Measurements from ENCODE around the gene PILRB. TPM values are rescaled to one million over a fixed set of nuclear protein-coding genes. Genes with fewer than 3 reads are reported as not detected.

PILRB gene
- total and polyA plus RNA-seq, 2 of the 13 experiments (the other 11 are each of a cell fraction or from before 2014, with no cell fraction given), result 16.6 to 33.8 TPM

DNA sequence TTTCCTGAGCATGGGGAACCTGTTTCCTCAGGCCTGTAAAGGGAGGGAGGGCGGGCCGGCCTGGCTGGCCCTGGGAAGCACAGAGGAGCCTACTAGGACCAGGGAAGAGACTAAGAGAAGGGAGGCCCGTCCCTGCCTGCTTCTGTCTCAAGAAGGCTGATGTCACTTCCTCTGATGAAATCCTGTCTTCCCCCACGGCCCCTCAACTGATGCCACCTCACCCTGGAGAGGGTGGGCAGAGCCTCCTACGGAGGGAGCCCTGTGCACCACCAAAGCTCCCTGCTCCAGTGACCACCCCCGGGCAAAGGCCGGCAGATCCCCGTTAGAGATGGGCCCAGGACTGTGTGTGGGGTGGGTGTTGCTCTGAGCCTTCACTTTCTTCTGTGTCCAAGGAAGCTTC lies 14.3 kb downstream of the PILRB start:
- no peaks in the 10 kb centered on the region for H3K79me2 ChIP-seq (ENCODE audit: insufficient read depth, low read length)
- no peak for TF ChIP-seq MLLT10 (CRISPR knock-in tag; IDR thresholded peaks at IDR 0.05)
- no peak for TF ChIP-seq ZEB1 (IDR thresholded peaks at IDR 0.05; ENCODE audit: insufficient replicate concordance, low read depth)
- no peak for TF ChIP-seq SMARCE1 (IDR thresholded peaks at IDR 0.05; ENCODE audit: borderline replicate concordance)
- no peak for TF ChIP-seq NFRKB (IDR thresholded peaks at IDR 0.05)
- TF ChIP-seq, protein P1, sequence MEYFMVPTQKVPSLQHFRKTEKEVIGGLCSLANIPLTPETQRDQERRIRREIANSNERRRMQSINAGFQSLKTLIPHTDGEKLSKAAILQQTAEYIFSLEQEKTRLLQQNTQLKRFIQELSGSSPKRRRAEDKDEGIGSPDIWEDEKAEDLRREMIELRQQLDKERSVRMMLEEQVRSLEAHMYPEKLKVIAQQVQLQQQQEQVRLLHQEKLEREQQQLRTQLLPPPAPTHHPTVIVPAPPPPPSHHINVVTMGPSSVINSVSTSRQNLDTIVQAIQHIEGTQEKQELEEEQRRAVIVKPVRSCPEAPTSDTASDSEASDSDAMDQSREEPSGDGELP (IDR thresholded peaks at IDR 0.05; ENCODE audit: borderline replicate concordance, low read depth), result no peak
- no peak for TF ChIP-seq KDM5B (CRISPR knock-in tag; IDR thresholded peaks at IDR 0.05; ENCODE audit: borderline replicate concordance)
- no peak for TF ChIP-seq MTA3 (CRISPR knock-in tag; IDR thresholded peaks at IDR 0.05)
- WGBS (ENCODE audit: low lambda C conversion rate), result 51% methylated on average over 4 of the region's 8 CpGs
- no peaks in the 10 kb centered on the region for H3K9me3 ChIP-seq (ENCODE audit: low read length)
- no peak for DNase-seq (ENCODE audit: low spot score)
- intact Hi-C loops (cut with micrococcal nuclease; ENCODE audit: unreplicated experiment) (no loop called here), in situ Hi-C loops (cut with HindIII; ENCODE audit: extremely low pct_ligation_motif_present, low pct_unique_long_range_greater_than_20kb) (no loop called here)
- peak; percentile 26 for ATAC-seq
- no TSS peak for BruUV-seq (replicated peaks)
- no peak overlapping the region for H3K9ac ChIP-seq (ENCODE audit: insufficient read depth, low read depth, low read length)
- peaks cover 9% of the 10 kb centered on the region; the same call in 1 of the 2 replicates for H3K4me1 ChIP-seq (ENCODE audit: insufficient read depth, low read length)
- no peak overlapping the region for H3K27ac ChIP-seq (ENCODE audit: extremely low read length, insufficient read depth, low read length)
- H3K4me2 ChIP-seq (ENCODE audit: low read depth, low read length), result 0 out of 2 replicates have a peak overlapping the region, but pooled peaks have one; percentile 18
- no peak overlapping the region for H3K4me3 ChIP-seq (replicated peaks in 1 of 3; ENCODE audit: insufficient read depth in 1 of 3, low read depth in 2 of 3, low read length in 3 of 3)
- H4K20me1 ChIP-seq (ENCODE audit: insufficient read depth, low read length), result no peaks in the 10 kb centered on the region
- H2AFZ ChIP-seq (ENCODE audit: low read length), result no peak overlapping the region
- no peak for FAIRE-seq
- POLR2A ChIA-PET, result interaction anchor here (0.9 kb wide), 1 partner anchor 10 kb away, joined by 3 read pairs; no protein-coding TSS in a partner anchor
- no peaks in the 10 kb centered on the region; a peak in 2 of 5 replicates for H3K27me3 ChIP-seq (ENCODE audit: control insufficient read depth in 1 of 2, insufficient read depth in 2 of 2, low read length in 2 of 2)
- CTCF ChIA-PET (ENCODE audit: low intra/inter-chr PET ratio, low total read pairs), result no interaction called here
- H3K36me3 ChIP-seq (replicated peaks in 1 of 2; ENCODE audit: control insufficient read depth in 1 of 2, insufficient read depth in 2 of 2, low read length in 2 of 2), result no peaks in the 10 kb centered on the region

DNA sequence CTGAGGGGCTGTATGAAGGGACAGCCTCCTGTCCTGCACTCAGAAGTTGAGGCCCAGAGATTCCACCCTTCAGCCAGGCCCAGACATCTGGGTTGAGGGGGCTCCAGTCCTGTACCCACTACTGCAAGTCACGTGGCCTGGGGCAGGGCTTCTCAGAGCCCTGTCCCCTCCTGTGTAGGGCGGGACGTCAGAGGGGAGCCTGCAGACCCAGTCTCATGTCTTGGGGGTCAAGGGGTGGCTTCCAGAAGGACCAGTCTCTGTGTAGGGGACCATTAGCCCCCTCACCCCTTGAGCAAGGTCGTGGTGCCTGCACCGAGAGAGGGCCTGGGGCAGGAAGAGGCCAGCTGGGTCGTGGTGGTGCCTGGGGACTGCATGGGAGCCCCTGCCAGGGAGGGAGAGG lies 14.8 kb downstream of the PILRB start:
- intact Hi-C loops (cut with micrococcal nuclease; ENCODE audit: unreplicated experiment) (no loop called here), in situ Hi-C loops (cut with HindIII; ENCODE audit: extremely low pct_ligation_motif_present, low pct_unique_long_range_greater_than_20kb) (no loop called here)
- POLR2A ChIA-PET, result interaction anchor here (0.9 kb wide), 1 partner anchor 9 kb away, joined by 3 read pairs; no protein-coding TSS in a partner anchor
- Histone ChIP-seq H3K4me1 (ENCODE audit: insufficient read depth, low read length) (peaks cover 9% of the 10 kb centered on the region; the same call in 1 of the 2 replicates), H2AFZ (ENCODE audit: low read length) (no peak overlapping the region), H3K27me3 (ENCODE audit: control insufficient read depth in 1 of 2, insufficient read depth in 2 of 2, low read length in 2 of 2) (no peaks in the 10 kb centered on the region; a peak in 2 of 5 replicates), H3K79me2 (ENCODE audit: insufficient read depth, low read length) (no peaks in the 10 kb centered on the region), H3K4me3 (replicated peaks in 1 of 3; ENCODE audit: insufficient read depth in 1 of 3, low read depth in 2 of 3, low read length in 3 of 3) (no peak overlapping the region; a peak in 1 of 6 replicates), H3K9ac (ENCODE audit: insufficient read depth, low read depth, low read length) (no peak overlapping the region), H3K9me3 (ENCODE audit: low read length) (no peaks in the 10 kb centered on the region), H3K36me3 (replicated peaks in 1 of 2; ENCODE audit: control insufficient read depth in 1 of 2, insufficient read depth in 2 of 2, low read length in 2 of 2) (no peaks in the 10 kb centered on the region), H3K27ac (ENCODE audit: extremely low read length, insufficient read depth, low read length) (no peak overlapping the region), H4K20me1 (ENCODE audit: insufficient read depth, low read length) (no peaks in the 10 kb centered on the region), H3K4me2 (ENCODE audit: low read depth, low read length) (0 out of 2 replicates have a peak overlapping the region, but pooled peaks have one; percentile 18)
- DNase-seq (ENCODE audit: low spot score) (no peak), ATAC-seq (peak; percentile 33), FAIRE-seq (no peak)
- TF ChIP-seq, protein P2, sequence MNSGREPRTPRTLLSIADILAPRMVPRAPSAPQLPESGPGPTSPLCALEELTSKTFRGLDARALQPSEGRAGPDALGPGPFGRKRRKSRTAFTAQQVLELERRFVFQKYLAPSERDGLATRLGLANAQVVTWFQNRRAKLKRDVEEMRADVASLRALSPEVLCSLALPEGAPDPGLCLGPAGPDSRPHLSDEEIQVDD (CRISPR knock-in tag; IDR thresholded peaks at IDR 0.05; ENCODE audit: borderline replicate concordance), result no peak
- peak; percentile 16; the same call in 1 of the 2 replicates for TF ChIP-seq RAD51 (IDR thresholded peaks at IDR 0.05; ENCODE audit: borderline replicate concordance)
- no TSS peak for BruUV-seq (replicated peaks)
- CTCF ChIA-PET (ENCODE audit: low intra/inter-chr PET ratio, low total read pairs), result no interaction called here
- 60% methylated on average over 3 of the region's 6 CpGs for WGBS (ENCODE audit: low lambda C conversion rate)
